ENCODE data around the gene ZNRD2. TPM values are rescaled to one million over a fixed set of nuclear protein-coding genes. Genes with fewer than 3 reads are reported as not detected.

The ZNRD2 gene
- total RNA-seq, 1 donor from 2014 or later, result 32.2 TPM

DNA sequence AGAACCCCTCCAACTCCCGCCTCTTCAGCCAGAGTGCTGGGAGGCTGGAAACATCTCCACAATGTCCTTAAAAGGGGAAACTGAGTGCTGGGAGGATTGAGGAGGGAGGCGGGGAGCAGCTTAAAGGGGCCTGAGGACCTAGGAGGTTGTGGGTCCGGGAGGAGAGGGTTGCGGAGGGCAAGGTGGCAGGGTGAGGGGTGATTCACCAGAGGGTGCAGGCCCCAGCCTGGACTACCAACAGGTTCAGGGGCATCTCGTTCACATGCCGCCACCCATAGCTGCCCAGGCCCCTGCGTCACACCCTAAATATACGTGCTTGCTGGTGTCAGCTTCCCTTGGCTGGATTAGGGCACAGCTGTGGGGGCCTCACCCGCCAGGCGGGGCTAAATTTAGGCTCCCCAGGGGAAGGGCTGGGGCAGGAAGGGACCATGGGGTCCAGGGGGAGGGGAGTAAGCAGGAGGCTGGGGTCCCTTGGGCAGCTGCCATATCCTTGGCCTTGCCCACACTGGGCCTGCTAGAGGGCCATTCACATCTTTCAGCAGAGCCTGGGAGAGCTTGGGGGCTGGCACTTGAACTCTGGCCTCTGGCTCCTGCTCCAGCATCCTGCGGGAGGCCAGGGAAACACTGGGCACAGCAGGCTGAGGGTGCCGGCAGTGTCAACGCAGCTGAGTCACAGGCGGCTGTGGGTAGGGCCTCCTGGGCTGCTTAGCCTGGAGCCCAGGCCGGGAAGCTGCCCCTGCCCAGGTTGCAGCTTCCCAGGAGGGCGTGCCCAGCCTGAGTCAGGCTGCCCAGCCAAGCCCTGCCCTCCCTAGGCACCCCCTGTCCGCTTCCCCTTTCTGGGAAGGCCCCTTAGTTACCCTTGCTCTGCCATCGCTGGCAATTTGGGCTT, 6.8 kb downstream of the ZNRD2 start:
- TF ChIP-seq, protein P1, sequence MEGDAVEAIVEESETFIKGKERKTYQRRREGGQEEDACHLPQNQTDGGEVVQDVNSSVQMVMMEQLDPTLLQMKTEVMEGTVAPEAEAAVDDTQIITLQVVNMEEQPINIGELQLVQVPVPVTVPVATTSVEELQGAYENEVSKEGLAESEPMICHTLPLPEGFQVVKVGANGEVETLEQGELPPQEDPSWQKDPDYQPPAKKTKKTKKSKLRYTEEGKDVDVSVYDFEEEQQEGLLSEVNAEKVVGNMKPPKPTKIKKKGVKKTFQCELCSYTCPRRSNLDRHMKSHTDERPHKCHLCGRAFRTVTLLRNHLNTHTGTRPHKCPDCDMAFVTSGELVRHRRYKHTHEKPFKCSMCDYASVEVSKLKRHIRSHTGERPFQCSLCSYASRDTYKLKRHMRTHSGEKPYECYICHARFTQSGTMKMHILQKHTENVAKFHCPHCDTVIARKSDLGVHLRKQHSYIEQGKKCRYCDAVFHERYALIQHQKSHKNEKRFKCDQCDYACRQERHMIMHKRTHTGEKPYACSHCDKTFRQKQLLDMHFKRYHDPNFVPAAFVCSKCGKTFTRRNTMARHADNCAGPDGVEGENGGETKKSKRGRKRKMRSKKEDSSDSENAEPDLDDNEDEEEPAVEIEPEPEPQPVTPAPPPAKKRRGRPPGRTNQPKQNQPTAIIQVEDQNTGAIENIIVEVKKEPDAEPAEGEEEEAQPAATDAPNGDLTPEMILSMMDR (conservative IDR thresholded peaks at IDR 0.05), result no peak
- Mint-ChIP-seq H3K9me3 (no peaks in the 10 kb centered on the region), H3K27me3 (peaks cover 17% of the 10 kb centered on the region), H3K4me1 (ENCODE audit: unreplicated experiment) (peaks cover 19% of the 10 kb centered on the region), H3K27ac (peak overlapping the region; percentile 59), H3K36me3 (no peaks in the 10 kb centered on the region), H3K4me3 (peak overlapping the region; percentile 69)
- DNase-seq (ENCODE audit: extremely low spot score, unreplicated experiment), result no peak

DNA sequence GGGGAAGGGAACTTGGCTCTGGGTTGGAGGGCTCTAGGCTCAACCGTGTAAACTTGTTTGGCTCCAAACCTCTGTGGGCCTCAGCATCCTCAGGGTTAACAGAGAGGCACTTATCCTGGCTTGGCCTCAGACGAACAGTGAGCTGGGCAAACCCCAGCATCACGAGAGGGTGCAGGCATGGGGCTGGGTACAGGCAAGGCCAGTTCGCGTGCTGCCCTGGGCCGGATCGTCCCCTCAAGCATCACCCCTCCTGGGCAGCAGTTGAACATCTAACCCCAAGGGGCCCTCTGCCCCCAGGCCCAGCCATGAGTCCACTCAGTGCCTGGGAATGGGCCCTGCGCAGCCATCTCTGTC, 7.5 kb downstream of the ZNRD2 start:
- Mint-ChIP-seq H3K4me1 (ENCODE audit: unreplicated experiment) (peaks cover 17% of the 10 kb centered on the region), H3K9me3 (no peaks in the 10 kb centered on the region), H3K4me3 (peak overlapping the region; percentile 57), H3K36me3 (no peaks in the 10 kb centered on the region), H3K27me3 (peaks cover 22% of the 10 kb centered on the region), H3K27ac (no peak overlapping the region)
- no peak for DNase-seq (ENCODE audit: extremely low spot score, unreplicated experiment)
- TF ChIP-seq, protein P1 (conservative IDR thresholded peaks at IDR 0.05), result no peak

DNA sequence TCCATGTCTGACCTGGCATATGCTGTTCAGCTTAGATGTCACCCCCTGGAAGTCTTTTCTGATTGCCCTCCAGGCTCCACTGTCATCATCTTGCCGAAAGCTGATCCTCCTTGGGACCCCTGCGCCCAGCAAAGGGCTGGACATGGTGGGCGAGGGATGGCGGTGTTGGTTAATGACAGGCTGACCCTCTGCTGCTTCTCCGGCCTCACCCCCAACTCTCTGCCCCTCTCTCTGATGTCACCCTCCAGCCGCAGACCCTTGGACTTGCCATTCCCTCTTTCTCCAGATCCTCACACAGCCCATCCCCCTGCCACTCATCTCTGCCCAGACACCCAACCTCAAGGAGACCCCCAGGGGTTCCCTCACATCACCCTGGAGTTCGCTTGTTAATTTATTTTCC, 7.9 kb downstream of the ZNRD2 start:
- Mint-ChIP-seq H3K9me3 (no peaks in the 10 kb centered on the region), H3K4me1 (ENCODE audit: unreplicated experiment) (peaks cover 17% of the 10 kb centered on the region), H3K27me3 (peaks cover 26% of the 10 kb centered on the region), H3K4me3 (peak overlapping the region; percentile 73), H3K27ac (peak overlapping the region; percentile 62), H3K36me3 (no peaks in the 10 kb centered on the region)
- TF ChIP-seq, protein P1 (conservative IDR thresholded peaks at IDR 0.05), result no peak
- DNase-seq (ENCODE audit: extremely low spot score, unreplicated experiment), result no peak

DNA sequence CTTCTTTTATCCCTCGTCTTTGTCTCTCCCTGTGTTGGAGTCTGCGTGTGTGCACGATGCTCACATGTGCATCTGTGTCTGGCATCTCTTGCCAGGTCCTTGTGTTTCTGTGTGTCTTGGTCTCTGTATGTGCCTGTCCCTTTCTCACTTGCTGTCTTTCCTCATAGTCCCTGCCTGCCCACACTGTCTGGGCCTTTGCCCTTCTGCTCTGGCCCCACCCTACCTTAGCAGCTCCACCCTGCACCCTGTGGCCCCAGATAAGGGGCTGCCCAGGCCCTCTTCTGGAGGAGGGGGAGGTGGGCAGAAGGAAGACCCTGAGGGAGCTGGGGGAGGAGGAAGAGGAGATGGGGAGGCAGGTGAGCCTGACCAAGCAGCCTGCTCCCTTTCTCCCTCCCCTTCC, 8.4 kb downstream of the ZNRD2 start:
- H3K27ac Mint-ChIP-seq, result peak overlapping the region; percentile 62
- H3K4me3 Mint-ChIP-seq, result peak overlapping the region; percentile 73
- DNase-seq (ENCODE audit: extremely low spot score, unreplicated experiment), result no peak
- TF ChIP-seq, protein P1 (conservative IDR thresholded peaks at IDR 0.05), result no peak
- H3K4me1 Mint-ChIP-seq (ENCODE audit: unreplicated experiment), result peaks cover 17% of the 10 kb centered on the region
- no peaks in the 10 kb centered on the region for H3K9me3 Mint-ChIP-seq
- H3K27me3 Mint-ChIP-seq, result peaks cover 29% of the 10 kb centered on the region
- no peaks in the 10 kb centered on the region for H3K36me3 Mint-ChIP-seq

DNA sequence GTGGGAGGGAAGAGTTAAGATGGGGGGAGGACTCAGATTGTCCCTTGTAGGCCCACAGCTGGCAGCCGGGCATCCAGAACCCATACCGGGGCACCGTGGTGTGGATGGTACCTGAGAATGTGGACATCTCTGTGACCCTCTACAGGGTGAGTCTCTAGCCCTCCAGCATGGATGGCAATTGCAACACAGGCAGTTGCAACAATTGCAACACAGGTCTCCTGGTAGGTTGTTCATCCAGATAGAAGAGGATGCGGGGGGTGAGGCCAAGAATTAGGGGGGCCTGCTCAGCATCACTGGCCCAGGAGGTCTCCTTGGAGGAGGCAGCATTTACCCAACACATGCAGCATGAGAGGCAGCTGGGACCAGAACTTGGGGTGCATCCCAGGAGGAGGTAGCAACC, 9.0 kb downstream of the ZNRD2 start:
- Mint-ChIP-seq H3K27me3 (peaks cover 33% of the 10 kb centered on the region), H3K9me3 (no peaks in the 10 kb centered on the region)

More for the DNA sequence above, 9.0 kb downstream of the ZNRD2 start:
- no peak overlapping the region for H3K4me3 Mint-ChIP-seq
- no peak for DNase-seq (ENCODE audit: extremely low spot score, unreplicated experiment)
- H3K36me3 Mint-ChIP-seq, result no peaks in the 10 kb centered on the region
- TF ChIP-seq, protein P1 (conservative IDR thresholded peaks at IDR 0.05), result no peak
- no peak overlapping the region for H3K27ac Mint-ChIP-seq
- H3K4me1 Mint-ChIP-seq (ENCODE audit: unreplicated experiment), result peaks cover 17% of the 10 kb centered on the region

All from type B pancreatic cell (in vitro differentiated cells).